ENCODE measurements around the gene NEDD1.

NEDD1 gene

DNA sequence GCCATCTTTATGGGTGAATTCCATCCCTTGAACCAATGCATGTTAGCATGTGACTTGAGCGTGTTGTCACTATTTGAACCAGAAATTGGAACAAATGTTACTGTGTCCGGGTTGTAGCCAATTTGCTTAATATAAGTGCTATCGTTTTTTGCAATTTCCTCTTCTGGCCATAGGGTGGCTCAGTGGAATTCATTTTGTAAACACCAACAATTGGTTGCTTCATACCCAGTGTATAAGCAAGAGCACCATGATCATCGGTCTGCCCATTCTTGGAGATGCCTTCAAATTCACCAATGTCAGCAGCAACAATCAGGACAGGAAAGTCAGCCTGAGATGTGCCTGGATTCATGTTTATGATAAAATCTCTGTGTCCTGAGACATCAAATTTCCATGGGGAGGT is 5.0 kb upstream of the NEDD1 start:
- DNase-seq = peak in 1 of 3 donors; percentile 17

DNA sequence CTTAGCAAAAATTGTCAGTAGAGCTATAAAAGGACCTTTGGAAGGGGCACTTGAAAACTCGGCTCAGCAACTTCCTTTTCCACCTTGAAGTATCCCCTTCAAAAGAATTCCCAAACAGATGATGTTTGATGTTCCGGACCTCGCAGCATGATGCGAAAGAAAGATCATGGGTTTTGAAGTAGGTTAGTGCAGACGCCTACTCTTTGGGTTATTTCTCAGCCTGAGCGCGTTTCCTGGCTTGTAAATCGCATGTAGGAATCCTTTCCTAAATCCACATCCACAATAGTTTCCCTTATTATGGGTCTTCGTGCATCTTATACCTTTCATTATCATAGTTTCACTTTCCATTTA is 584 bp upstream of the NEDD1 start:
- DNase-seq = no peak

DNA sequence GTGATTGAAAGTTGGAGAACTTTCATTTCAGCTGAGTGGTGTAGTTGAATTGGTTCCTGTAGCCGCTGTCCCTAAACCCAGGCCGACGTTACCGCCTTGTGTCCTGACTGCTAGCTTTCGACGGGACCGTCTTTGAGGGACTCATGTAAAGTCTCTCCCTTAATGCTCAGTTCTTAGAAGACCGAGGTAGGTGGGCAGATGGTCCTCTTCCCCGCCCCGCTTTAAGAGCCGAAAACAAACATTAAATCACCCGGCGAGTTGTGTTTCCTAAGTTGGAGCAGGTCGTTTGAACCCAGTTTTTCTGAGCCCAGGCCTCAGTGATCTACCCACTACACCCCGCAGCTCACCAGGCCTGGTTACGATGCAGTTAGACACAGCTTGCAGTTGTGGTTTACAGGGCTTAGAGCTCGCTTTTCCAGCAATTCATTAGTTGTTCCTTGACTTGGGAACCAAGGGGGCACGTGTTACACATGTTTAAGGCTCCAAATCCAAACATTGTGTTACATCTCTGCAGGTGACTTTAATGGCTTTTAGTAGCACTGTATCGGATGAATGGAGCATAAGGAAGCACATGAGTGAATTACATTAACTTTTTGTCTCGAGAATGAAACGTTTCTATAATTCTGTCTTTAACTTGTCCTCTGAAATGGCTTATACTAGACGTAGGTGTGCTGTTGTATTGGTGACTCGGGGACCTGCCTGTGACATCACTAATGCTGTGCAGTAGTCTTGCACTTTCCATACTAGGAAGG is 790 bp downstream of the NEDD1 start:
- DNase-seq = peak in 2 of 3 donors; percentile 23 to 35

DNA sequence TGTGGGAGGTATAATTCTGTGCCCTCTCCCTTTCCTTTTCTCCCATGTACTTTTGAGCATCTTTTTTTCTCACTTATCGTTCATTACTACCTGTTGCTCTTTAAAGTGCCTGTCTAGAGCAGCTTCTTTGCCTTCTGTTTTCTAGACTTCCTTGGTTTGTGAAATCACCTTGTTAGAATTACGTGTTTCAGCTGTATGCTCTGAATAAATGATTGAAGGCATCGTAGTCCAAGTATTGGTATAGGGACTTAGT is 1.3 kb downstream of the NEDD1 start:
- DNase-seq = no peak

DNA sequence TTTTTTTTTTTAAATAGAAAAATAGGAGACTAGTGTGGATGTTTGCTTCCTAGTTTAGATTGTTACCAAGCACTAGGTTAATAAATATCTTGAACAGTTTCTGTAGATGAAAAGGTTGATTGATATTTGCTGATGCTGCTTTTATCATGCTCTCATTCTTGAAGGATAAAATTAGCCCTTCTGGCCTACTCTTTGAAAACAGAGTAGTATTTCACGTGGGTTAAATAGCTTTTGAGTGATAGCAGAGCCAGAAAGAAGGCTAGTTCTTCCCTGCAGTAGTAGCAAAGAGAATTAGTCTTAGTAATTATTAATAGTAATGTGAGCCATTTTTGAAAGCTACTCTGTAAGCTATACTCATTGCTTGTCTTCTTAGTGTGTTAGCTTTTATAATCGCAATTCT is 5.2 kb downstream of the NEDD1 start:
- DNase-seq = no peak

DNA sequence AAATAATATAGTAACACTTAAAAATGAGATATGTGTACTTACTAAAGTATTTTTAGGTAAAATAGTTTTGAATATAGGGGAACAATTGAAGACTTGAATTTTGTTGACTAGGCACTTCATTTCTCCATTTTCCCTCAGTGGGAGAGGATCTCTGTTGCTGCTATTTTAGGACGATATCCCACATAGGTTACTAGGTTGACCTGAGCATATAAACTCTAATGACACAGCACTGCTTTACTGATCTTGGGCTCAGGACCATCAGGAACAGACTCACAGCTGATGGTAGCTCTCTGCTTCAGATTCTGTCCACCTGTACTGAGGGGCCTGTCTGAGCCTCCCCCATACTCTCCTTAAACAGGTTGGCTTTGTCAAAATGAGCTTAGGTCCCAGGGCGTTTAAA is 5.9 kb downstream of the NEDD1 start:
- no peak for DNase-seq

DNA sequence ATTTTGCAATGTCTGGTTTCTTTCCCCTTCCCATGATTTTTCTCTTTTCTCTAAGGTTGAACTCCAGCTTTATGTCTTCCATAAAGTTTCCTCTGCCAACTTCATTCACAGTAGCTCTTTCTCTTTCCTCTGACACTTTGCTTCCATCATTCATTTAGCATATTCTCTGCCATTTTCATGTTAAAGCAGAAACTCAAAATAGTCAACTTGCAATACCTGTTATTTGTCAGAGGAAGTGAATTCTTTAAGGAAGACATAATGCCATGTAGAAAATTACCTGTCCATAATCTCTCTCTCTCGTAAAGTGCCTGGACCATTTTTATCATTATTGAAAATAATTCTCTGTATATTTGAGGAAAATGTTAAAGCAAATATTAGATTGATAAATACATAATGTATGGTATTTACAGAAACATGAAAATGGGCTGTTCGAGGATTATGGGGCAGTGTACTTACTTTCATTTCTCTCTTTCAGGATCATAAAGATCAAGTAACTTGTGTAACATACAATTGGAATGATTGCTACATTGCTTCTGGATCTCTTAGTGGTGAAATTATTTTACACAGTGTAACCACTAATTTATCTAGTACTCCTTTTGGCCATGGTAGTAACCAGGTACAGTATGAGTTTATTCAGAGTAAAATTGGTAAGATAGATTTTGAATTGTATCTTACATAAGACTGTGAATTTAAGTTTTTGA is 12.6 kb downstream of the NEDD1 start:
- peak in 1 of 3 donors; percentile 20 for DNase-seq

DNA sequence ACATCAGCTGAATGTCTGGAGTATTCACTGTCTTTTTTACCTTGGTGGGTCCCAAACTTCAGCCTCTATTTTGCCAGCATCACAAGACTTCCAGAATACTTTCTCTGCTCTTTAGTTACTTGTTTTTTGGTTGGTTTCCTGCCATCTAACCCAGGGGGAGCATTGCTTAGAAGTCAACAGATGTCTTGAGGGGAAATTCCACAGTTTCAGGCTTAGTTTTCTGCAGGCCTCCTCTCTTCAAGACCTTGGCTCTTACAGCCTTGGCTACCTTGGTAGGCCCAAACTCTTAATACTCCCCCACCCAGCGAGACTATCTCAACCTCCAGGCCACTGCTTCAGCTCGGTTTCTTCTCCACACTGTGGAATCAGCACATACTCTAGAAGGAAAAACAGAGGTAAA is 41.7 kb downstream of the NEDD1 start:
- no peak for DNase-seq

DNA sequence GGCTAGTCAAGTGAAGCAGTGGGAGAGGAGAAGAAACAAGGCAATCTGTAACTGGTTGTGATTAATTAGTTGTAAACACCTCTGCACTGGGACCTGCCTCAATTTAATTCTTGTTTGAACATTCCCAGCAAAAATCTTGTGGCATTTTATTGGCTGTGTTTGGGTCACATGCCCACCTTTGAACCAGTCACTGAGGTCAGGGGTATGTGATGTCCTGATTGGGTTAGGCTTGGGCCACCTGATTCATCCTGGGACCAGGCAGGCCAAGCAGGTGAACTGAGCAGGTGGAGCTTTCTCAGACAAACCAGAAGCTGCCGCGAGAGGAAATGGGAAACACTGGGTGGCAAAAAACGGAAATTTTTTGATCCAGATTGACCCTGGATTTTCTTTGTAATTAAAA is 72.5 kb downstream of the NEDD1 start:
- DNase-seq = no peak

DNA sequence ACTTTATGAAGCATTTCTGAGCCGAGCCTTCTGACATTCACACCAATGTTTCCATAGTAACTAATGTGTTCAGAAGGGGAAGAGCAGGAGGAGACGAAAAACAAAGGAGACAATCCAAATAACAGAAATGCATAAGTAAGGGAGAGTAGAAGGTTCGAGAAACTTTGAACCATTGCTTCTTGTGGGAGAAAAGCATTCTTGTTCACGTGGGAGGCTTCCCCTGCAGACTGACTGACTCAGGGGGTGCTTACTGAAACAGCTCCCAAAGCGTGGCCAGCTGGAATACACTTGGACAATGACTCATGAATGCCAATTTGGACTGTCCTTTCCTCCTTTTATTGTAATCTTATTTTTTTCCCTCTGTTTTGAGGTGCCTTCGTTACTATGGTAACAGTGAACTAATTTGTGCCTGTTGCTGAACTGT is 73.9 kb downstream of the NEDD1 start:
- no peak for DNase-seq

DNA sequence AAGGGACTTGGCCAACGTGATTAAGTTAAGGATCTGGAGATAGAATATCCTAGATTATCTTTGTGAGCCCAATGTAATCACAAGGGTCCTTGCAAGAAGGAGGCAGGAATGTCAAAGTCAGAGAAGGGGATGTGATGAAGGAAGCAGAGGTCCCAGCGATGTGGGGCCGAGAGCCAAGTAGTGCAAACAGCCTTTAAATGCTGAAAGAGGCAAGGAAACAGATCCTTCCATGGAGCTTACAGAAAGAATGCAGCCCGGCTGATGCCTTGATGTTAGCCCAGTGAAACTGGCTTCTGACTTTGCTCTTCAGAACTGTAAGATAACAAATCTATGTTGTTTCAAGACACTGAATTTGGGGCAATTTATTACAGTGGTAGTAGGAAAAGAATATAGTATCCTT is 74.9 kb downstream of the NEDD1 start:
- DNase-seq = no peak

DNA sequence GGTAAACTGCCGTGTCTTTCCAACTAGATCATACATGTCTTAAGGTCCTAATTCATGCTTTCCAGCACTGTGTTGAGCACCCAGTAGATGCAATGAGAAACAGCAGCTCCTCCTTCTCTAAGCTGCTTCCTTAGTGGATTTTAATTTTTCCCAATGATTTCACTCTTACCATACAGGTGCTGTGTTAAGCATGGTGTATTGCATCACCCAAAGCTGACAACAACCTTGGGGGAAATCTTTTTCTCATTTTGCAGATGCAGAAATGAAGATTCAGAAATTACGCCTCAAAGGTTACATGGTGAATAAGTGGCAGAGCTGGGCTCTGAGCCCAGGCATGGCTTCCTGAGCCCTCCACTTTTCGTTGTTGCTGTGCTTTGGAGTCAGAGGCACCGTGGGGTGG is 75.6 kb downstream of the NEDD1 start:
- no peak for DNase-seq

DNA sequence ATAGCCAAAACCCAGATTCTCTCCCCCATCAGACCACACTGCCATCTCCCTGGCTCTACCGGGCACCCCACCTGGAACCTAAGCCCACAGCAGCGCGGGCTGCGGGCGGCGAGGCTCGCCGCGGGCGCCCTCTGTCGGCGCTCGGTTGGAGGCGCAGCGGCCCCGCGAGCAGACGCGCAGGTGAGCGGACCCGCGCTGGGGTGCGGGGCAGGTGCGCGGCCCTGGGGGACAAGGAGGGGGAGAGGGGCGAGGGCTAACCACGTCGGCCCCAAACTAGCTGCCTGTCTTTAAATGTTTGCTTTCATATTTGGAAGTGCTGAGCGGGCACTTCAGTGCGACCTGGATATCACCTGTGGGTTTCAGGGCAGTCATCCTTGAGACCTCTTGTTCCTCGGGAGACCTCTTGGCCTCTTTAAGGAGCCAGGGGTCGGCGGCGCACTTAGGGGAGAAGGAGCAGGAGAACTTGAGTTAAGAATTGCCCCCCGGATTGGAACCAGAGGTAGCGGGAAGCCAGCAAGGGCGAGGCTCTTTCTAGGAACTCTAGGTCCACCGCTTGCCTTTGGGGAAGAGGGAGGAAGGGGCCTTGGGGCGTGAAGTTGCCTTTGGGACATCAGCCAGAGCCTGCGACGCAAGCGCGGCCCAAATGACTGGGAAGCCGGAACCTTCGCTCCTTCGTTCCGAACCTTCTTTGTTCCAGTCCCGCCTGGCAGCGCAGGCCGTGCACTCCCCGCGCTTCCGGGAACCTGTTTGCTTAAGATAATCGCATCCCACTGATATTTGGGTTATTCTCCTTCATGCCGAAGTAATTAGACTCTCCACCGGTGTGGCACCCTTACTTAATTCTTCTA is 78.7 kb downstream of the NEDD1 start:
- peak in 2 of 3 donors; percentile 28 to 52 for DNase-seq

DNA sequence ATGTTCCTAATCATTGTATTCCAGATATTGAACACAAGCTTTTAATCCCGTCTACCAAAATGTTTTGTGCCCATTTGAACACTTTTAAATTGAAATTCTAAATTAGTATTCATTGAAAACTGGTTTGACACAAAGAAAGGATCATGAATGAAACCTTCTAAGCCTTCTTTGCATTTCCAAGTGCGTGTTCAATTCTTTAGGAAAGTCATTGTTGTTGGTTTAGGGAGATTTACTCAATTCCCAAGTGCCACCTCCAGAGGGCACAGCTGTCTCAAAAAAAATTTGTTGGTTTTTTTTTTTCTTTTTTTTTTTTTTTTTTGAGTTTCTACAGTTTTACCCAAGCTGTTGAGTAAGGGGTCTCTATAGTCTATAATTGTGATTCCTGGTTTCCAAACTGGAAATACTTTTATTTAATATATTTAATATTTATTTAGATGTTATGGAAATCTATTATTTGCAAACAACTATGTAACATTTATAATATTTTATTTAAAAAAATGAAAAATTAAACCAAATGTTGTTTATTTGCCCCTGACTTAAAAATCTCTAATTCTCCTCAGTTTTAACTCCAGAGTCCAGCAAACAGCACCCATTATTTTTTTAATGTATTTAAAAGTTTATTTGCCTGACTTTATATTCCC is 79.9 kb downstream of the NEDD1 start:
- peak; percentile 43 to 45 (median 44) for DNase-seq

DNA sequence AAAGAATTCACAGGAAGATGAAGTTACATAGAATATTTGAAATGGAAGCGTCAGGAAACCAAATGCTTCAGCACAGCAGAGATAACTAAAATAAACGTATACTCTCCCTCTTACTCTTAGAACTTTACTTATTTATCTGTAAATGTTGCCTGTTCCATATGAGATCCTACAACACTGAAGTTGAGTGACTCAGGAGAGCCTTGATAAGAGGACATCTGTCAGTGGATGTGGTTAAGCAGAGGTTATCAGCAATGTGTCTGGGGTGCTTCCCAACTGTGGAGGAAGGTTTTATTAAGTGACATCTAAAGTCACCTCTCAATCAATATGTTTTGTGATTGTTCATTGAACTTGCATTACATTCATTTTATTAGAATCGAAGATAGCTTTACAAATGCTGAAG is 81.9 kb downstream of the NEDD1 start:
- no peak for DNase-seq

DNA sequence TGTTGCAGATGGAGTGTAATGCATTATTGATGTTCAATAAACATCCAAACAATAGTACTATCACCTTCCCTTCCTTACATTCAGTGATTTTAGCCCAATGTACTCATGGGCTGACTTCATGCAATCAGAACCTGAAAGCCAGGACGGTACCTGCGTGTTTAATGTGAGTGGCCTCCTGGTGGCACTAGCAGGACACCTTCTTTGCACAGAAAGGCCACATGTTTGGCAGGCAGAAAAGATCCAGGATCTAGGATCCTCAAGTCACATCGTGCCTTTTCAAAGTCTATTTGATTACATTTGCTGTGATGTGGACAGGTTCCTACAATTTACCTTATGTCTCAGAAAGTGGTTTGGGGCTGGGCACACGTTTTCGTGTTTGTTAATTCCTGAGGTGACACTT is 82.9 kb downstream of the NEDD1 start:
- DNase-seq = no peak

DNA sequence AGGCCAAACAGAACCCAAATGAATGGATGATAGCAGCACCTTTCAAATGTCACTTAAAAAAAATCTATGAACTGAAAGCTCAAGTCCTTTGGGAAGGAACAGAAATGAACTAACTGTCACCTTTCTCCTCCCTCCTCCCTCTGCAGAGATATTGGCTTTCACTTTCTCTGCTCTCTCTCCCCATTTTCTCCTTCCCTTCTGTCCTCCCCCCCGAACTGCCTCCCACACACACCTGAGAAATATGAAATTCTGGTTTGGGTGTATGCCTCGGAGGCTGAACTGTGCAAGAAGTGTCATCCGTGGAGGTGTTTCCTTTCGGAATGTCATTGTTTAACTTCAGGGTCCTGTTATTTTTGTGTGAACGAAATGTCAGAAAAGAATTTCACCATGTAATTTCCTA is 87.8 kb downstream of the NEDD1 start:
- no peak for DNase-seq

DNA sequence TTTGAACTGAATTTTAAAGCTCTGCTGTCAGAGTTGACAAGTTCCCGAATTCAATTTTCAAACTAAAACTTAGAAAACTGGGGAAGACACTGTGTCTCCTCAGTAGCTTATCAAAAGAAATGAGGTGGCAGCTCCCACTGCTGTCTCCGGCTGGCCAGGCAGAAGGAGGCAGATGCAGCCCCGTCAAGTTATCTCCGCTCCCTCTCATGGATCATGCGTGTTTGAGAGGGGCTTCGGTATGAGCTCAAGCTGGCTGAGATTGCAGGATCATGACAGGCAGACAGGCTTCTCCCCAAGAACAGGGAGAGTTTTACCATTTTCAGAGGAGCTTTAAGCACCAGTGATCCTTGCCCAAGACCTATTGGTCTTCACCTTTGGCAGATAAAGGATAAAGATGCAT is 88.8 kb downstream of the NEDD1 start:
- no peak for DNase-seq

DNA sequence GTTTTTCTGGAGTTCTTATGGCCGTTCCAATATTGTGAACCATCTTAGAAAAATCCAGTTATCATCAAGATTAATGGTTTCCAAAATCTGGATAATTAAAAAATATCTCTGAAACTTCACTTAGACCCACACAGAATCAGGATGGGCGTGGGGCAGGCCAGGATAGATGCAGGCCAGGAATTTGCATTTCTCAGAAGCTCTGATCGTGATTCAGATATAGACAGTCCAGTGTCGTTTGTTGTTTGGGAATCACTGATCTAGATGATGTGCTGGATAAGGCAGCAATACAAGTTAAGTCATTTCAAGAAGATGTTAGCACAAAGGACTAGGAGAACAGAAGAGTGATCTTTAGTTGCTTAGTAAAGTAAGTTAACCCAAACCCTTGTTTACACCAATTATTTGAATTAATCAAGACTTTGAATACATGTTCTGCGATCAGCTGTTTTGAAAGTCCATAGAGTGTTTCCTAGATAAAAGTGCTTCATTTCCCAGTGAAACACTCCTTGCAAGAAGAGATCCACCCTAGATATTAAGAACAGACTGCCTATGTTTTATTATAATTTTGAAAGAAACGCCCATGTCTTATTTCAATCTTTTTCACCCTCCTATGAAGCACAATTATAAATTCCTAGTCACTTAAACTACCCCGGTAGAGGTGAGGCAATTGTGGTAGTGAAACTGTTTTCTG is 90.9 kb downstream of the NEDD1 start:
- DNase-seq = no peak

DNA sequence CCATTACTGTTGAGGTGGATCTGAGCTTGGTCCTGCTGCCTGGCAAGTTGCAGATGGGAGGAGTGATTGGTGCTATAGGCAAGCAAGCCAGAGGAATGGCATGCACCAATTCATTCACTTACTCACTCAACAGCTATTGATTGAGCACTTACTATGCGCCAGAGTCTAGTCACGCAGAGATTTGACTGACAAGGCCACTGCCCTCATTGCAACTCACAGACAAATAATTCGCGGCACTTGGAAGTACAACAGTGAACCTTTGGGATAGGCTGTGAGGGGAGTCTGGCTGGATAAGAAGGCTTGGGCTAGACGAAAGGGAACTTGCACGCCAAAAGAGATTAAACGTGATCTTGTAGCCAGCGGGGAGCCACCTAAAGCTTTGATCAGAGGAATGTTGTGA is 96.2 kb downstream of the NEDD1 start:
- DNase-seq = no peak

Data from suppressor macrophage treated with lipopolysaccharide for 1 hour (primary cell).